Activated naive CD4-positive, alpha-beta T cell treated with anti-CD3 and anti-CD28 coated beads, Interleukin-2, amount 50 U/mL, for 24 hours (primary cell): Measurements from ENCODE around the gene SPECC1L.
"Not testable (repeated sequence)": the region's sequence is repeated elsewhere in the genome, so short reads cannot be mapped to it uniquely, and the experiment has no call there.

Experiments used
- H3K27ac Mint-ChIP-seq: one replicate; pipeline ENCODE4 v1.8.0; 2021; ENCODE audit warnings: mild to moderate bottlenecking, mixed read lengths
- H3K27me3 Mint-ChIP-seq: one replicate; pipeline ENCODE4 v1.8.0; 2021; ENCODE audit warnings: mixed read lengths
- H3K36me3 Mint-ChIP-seq: one replicate; pipeline ENCODE4 v1.8.0; 2021; ENCODE audit warnings: mixed read lengths
- H3K4me1 Mint-ChIP-seq: one replicate; pipeline ENCODE4 v1.8.0; 2021; ENCODE audit warnings: mixed read lengths
- H3K4me3 Mint-ChIP-seq: one replicate; pipeline ENCODE4 v1.8.0; 2021; ENCODE audit warnings: mild to moderate bottlenecking, mixed read lengths
- H3K9me3 Mint-ChIP-seq: one replicate; pipeline ENCODE4 v1.8.0; 2021; ENCODE audit warnings: mixed read lengths

SPECC1L gene

DNA sequence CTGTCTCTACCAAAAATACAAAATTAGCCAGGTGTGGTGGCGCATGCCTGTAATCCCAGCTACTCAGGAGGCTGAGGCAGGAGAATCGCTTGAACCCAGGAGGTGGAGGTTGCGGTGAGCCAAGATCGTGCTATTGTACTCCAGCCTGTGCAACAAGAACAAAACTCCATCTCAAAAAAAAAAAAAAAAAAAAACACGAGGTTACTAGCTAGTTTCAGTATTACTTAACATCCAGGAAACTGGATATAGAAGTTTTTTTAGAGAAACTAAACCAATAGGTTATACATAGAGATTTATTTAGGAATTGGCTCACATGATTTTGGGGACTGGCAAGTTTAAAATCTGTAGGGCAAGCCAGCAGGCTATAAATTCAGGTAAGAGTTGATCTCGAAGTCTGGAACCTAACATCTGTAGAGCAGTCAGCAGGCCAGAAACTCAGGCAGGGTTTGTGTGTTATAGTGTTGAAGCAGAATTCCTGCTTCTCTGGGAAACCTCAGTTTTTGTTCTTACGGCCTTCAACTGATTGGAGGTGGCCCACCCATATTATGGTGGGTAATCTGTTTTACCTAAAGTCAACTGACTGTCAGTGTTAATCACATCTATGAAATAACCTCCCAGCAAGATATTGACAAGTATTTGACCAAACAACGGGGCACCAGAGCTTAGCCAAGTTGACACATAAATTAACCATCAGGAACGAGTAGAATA is 29.5 kb upstream of the SPECC1L start:
- peak overlapping the region; percentile 72 for H3K27ac Mint-ChIP-seq
- H3K36me3 Mint-ChIP-seq = not testable (repeated sequence)

DNA sequence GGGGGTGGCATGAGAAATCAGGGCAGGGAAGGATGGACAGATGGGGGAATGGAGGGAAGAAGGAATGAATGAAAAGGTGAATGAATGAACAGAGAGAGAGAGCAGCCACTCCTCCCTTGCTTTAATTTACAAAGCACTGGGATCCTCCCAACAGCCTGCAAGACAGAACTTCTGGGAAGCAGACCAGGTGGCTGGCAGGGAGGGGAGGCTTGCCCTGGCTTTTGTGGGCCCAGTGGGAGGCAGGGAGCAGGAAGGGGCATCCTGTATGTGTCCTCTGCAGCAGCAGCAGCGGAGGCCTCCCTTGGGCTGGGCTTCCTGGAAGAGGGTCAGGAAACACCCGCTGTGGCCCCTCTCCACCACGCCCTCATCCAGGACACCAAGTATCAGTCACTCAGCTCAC is 27.2 kb upstream of the SPECC1L start:
- not testable (repeated sequence) for H3K9me3 Mint-ChIP-seq, H3K27ac Mint-ChIP-seq, H3K27me3 Mint-ChIP-seq, H3K36me3 Mint-ChIP-seq, H3K4me3 Mint-ChIP-seq
- peaks cover 51% of the 10 kb centered on the region for H3K4me1 Mint-ChIP-seq

More for the DNA sequence above, 29.5 kb upstream of the SPECC1L start:
- H3K9me3 Mint-ChIP-seq, H3K4me3 Mint-ChIP-seq, H3K27me3 Mint-ChIP-seq: not testable (repeated sequence)
- H3K4me1 Mint-ChIP-seq = peaks cover 51% of the 10 kb centered on the region

DNA sequence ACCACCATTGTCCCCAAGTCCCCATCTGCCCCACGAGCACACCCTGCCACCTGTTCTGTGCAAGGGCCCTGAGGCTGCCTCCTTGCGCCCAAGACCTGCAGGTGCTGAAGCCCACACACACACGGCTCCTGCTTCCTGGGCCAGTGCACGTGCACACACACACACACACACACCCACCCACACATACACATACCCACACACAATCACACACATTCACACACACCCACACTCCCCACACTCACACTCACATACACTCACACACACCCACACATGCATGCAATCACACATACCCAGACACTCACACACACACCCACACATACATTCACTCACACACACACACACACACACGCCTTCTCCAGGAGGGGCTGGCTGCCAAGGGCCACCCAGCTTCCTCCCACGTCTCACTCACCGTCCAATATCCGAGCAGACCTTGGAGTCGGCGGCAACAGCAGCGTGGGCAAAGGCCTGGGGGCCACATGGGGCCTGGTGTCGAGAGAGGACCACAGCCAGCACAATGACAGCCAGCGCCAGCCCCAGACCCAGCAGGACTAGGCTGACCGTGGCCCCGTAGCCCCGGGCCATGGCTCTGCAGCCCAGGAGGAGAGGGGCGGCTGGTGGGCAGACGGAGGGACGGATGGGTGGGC is 26.4 kb upstream of the SPECC1L start:
- Mint-ChIP-seq H3K4me3 (peak overlapping the region; percentile 0), H3K27ac (peak overlapping the region; percentile 74), H3K9me3 (no peaks in the 10 kb centered on the region)

DNA sequence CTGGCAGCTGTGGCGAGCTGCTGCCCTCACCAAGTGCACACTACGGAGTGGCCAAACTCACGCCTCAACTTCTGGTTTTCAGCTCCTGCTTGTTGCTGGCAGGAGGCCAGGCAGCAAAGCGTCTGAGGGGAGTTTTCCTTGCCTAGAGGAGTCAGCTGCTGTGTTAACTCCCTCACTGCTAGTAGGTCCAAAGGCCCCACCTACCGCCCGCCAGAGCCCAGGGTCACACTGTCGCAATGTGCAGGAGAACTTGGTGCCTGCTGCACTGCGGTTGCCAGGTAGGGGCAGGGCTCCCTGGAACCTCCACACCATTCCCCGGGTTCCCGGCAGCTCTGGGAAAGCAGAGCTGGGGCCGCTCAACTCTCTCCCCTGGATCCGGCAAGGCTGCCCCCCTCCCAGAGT is 25.6 kb upstream of the SPECC1L start, which contains the start of gene GGT5:
Gene GGT5 (minus strand): TSS at position 53 of the 402 bp plus-strand sequence. CDS start 357 bp downstream, outside the sequence.
- H3K9me3 Mint-ChIP-seq, H3K36me3 Mint-ChIP-seq, H3K27me3 Mint-ChIP-seq: not testable (repeated sequence)
- Mint-ChIP-seq H3K4me1 (peaks cover 48% of the 10 kb centered on the region), H3K27ac (peak within 1 kb of the TSS; percentile 74), H3K4me3 (peak within 1 kb of the TSS; percentile 0)

More for the DNA sequence above, 26.4 kb upstream of the SPECC1L start:
- no peaks in the 10 kb centered on the region for H3K36me3 Mint-ChIP-seq
- H3K27me3 Mint-ChIP-seq = no peaks in the 10 kb centered on the region
- H3K4me1 Mint-ChIP-seq = peaks cover 51% of the 10 kb centered on the region

DNA sequence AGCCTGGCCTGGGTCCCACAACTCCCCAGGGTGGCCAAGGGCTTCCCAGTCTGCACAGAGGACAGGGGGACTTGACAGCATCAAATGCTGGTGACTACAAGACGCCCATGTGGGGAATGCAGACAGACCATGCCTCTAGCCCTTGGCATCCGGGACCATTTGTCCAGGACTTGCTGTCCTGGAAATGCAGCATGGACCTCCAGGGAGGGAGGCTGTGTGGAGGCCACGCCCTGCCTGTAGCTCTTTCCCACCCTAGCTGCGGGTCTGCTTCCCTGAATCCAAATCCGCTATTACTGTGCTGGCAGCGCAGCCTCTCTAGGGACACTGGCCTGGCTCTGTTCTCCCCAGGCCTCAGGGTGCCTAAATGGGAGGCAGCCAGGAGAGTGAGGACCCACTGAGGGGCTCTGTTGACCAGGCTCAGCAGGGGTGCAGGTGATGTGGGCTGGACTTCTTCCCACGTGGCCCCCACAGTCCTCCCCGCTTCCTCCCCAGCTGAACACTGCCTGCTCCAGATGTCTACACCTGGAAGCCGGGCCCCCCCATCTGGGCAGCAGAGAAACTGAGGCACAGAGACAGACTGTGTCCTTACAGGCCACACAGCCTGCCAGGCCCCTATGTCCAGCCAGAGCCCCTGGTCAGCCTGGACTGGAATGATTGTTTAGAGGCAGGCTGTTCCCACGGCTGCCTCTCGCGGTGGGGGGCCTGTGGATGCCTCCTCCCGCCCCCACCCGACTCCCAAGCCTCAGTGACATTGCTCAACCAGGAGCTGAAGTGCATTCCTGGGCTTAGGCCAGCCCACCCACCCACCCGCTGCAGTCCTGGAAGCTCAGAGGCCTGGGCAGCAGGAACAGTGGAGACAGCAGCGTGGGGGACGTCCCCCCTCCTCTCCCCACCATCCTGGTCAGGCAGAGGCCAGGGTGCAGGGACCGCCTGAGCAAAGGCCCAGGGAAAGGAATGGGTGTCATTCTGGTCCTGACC is 24.8 kb upstream of the SPECC1L start:
- not testable (repeated sequence) for H3K27ac Mint-ChIP-seq, H3K27me3 Mint-ChIP-seq, H3K4me3 Mint-ChIP-seq, H3K9me3 Mint-ChIP-seq, H3K36me3 Mint-ChIP-seq
- H3K4me1 Mint-ChIP-seq = peaks cover 40% of the 10 kb centered on the region

GRCh38 chr22:24247011-24247507 is 23.6 kb upstream of the SPECC1L start:
- Mint-ChIP-seq H3K27ac (no peak overlapping the region), H3K4me1 (peaks cover 29% of the 10 kb centered on the region), H3K27me3 (no peaks in the 10 kb centered on the region), H3K4me3 (no peak overlapping the region), H3K36me3 (no peaks in the 10 kb centered on the region), H3K9me3 (no peaks in the 10 kb centered on the region)

GRCh38 chr22:24247564-24248344 is 22.9 kb upstream of the SPECC1L start:
- Mint-ChIP-seq H3K36me3 (no peaks in the 10 kb centered on the region), H3K9me3 (no peaks in the 10 kb centered on the region), H3K27ac (no peak overlapping the region), H3K4me1 (peaks cover 22% of the 10 kb centered on the region), H3K4me3 (no peak overlapping the region), H3K27me3 (no peaks in the 10 kb centered on the region)

DNA sequence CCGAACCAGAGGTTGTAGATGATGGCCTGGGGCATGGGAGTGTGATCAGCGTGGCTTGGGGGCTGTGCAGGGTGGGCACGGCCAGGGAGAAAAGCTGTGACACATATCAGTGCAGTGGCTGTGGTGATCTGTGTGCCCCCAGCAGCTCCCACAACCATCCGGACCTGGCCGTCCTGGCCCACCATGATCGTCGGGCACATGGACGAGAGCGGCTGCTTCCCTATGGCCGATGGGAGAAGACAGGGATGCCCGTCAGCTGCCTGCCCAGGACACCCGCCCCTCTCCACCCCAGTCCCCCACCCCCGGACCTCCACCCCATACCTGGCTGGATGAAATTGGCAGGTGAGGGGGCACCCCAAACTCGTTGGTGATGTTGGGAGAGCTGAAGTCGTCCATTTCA is 22.0 kb upstream of the SPECC1L start:
- H3K4me3 Mint-ChIP-seq, H3K9me3 Mint-ChIP-seq, H3K27me3 Mint-ChIP-seq, H3K27ac Mint-ChIP-seq, H3K36me3 Mint-ChIP-seq: not testable (repeated sequence)
- H3K4me1 Mint-ChIP-seq = peaks cover 13% of the 10 kb centered on the region

GRCh38 chr22:24249413-24249812 is 21.2 kb upstream of the SPECC1L start:
- H3K27me3 Mint-ChIP-seq, H3K36me3 Mint-ChIP-seq, H3K4me1 Mint-ChIP-seq, H3K9me3 Mint-ChIP-seq, H3K4me3 Mint-ChIP-seq, H3K27ac Mint-ChIP-seq: not testable (repeated sequence)

DNA sequence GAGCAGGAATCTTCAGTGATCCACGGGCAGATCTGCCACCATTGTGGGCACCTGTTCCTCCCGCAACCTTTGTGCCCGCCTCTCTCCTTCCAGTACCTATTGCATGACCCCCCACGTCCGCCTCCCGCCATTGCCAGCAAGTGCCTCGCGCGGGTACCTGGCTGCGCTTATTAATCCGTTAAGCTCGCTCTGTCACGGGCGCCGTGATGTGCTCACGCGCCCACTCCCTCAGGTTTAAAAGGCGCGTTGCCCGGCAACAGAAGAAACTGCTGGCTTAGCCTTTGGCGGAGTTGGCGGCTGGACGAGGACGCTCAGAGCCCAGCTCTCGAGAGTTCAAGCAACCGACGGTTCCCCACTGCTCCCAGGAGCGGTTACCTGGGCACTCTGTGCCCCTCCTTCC is 19.3 kb upstream of the SPECC1L start:
- H3K4me1 Mint-ChIP-seq, H3K27ac Mint-ChIP-seq, H3K4me3 Mint-ChIP-seq, H3K27me3 Mint-ChIP-seq, H3K36me3 Mint-ChIP-seq, H3K9me3 Mint-ChIP-seq: not testable (repeated sequence)

DNA sequence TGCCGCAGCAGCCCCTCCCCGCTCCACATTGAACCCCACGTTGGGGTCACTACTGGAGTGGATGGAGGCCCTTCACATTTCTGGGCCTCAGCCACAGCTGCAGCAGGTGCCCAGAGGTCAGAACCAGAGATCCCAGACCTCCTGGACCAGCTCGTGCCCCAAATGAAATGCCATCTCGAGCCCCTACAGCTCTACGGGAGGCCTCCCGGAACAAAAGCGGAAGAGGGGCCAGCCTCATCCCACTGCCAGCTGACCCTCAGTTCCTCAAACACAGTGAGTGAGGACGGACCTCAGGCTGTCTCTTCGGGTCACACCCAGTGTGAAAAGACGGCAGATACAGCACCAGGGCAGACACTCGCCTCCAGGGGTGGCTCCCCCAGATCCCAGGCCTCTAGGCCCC is 17.5 kb upstream of the SPECC1L start:
- H3K4me3 Mint-ChIP-seq, H3K4me1 Mint-ChIP-seq, H3K27ac Mint-ChIP-seq, H3K27me3 Mint-ChIP-seq, H3K9me3 Mint-ChIP-seq, H3K36me3 Mint-ChIP-seq: not testable (repeated sequence)

DNA sequence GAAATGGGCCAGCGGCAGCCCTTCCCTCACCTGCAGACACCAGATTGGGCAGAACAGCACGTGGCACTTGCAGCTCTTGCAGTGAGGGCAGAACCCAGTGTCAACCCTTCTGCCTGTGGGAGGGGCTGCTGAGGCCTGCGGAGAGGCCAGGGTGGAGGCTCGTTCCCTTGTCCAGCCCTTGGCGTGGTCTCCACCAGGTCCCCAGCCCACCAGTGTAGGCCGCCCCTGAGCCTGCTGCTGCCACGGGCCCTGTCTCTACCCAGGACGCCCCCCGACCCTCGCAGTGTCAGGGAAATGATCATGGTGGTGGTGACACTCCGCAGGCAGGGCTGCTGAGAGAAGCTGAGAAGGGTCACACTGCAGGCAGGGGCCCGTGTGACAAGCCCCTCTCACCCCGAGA is 14.5 kb upstream of the SPECC1L start:
- H3K4me3 Mint-ChIP-seq, H3K27me3 Mint-ChIP-seq, H3K4me1 Mint-ChIP-seq, H3K9me3 Mint-ChIP-seq, H3K36me3 Mint-ChIP-seq, H3K27ac Mint-ChIP-seq: not testable (repeated sequence)

DNA sequence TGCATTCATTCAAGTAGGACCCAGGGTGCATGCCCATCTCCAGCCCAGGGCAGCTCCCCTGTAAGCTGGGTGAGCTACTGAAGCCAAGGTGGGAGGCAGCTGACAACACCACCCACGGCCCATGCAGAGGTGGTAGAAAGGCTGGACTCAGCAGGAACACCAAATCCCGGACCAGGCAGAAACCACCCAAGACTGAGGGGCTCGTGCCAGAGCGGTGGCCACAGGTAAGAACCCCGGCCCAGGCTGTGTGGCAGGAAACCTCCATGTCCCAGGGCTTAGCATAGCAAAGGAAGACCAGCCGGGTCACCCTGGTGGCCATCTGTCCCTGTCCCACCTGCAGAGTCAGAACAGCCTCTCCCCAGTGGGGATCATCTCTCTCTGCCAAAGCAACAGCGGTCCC is 13.9 kb upstream of the SPECC1L start:
- not testable (repeated sequence) for H3K27me3 Mint-ChIP-seq, H3K9me3 Mint-ChIP-seq, H3K36me3 Mint-ChIP-seq, H3K4me3 Mint-ChIP-seq, H3K4me1 Mint-ChIP-seq, H3K27ac Mint-ChIP-seq

GRCh38 chr22:24259459-24259858 is 11.2 kb upstream of the SPECC1L start:
- H3K9me3 Mint-ChIP-seq, H3K36me3 Mint-ChIP-seq, H3K27ac Mint-ChIP-seq, H3K4me1 Mint-ChIP-seq, H3K4me3 Mint-ChIP-seq, H3K27me3 Mint-ChIP-seq: not testable (repeated sequence)

DNA sequence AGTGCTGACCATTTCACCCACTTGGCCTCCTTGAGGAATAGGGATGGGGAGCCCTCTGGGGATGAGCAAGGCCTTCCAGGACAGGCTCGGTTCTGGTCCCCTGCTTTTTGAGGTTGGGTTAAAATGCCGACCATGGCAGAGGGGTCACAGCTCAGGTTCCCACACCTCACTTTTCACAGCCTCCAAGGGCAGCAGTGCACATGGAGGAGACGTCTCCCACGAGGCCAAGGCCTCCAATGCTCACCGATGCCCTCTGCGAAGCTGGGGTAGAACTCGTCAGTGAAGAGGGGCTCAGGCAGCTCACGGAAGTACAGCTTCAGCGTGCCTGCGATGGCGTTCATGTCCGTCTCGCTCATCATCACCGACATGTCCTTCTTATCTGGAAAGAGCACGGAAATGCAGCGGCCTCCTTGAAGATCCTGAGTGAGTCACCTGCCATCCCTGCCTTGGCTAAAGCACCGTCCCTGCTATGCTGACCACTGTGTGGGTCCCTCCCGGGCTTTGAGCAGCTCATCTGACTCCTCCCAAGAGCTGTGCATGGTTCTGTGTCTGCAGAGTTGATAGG is 8.4 kb upstream of the SPECC1L start:
- H3K36me3 Mint-ChIP-seq, H3K27ac Mint-ChIP-seq, H3K4me3 Mint-ChIP-seq, H3K9me3 Mint-ChIP-seq, H3K27me3 Mint-ChIP-seq, H3K4me1 Mint-ChIP-seq: not testable (repeated sequence)
